GM12878 (cell line): ENCODE results near the gene KIF25. TPM values are rescaled to one million over a fixed set of nuclear protein-coding genes. Genes with fewer than 3 reads are reported as not detected.

ENCODE experiments used
- ATAC-seq: fragments of 200-7000 bp; cut with Tn5 transposase; 3 replicates; pipeline ENCODE4 v1.9.1; 2020; ENCODE audit warnings: mild to moderate bottlenecking, moderate library complexity
- BruUV-seq: library from RNA; stranded (reverse); fragments of 400-500 nt; replicated peaks from 2 replicates; lab custom pipeline; 2021; lab: Mats Ljungman, UMichigan
- CTCF ChIA-PET: fragments of 300-600 bp; sonication (Branson Sonifier 250); formaldehyde crosslinking; extraction: SDS; loops from one replicate; lab custom pipeline; 2021; ENCODE audit warnings: inconsistent platforms; lab: Yijun Ruan, JAX
- POLR2A ChIA-PET: fragments of 350-600 bp; formaldehyde crosslinking; extraction: SDS; loops from one replicate; lab custom pipeline; 2021; ENCODE audit warnings: inconsistent platforms; lab: Charles Lee
- RAD21 ChIA-PET: fragments of 300-600 bp; sonication (Branson Sonifier 250); formaldehyde crosslinking; loops from one replicate; lab custom pipeline; 2023; ENCODE audit warnings: antibody characterized with exemption; ENCODE audit not compliant: unreplicated experiment; lab: Charles Lee
- SMC1A ChIA-PET: fragments of 300-600 bp; sonication (Branson Sonifier 250); formaldehyde crosslinking; loops from one replicate; lab custom pipeline; 2023; ENCODE audit not compliant: unreplicated experiment, uncharacterized antibody; lab: Charles Lee
- DNase-seq: peaks from one replicate; pipeline ENCODE4 v3.0.0-alpha.2; 2011; ENCODE audit warnings: low read depth, low spot score
- FAIRE-seq: peaks from 3 replicates; lab custom pipeline; 2011; peaks lifted over from hg19 to GRCh38; lab: Jason Lieb, UNC
- H2AFZ ChIP-seq: 2 replicates; pipeline ENCODE4 v1.6.0; 2011; ENCODE audit warnings: low read depth, low read length, control low read depth; ENCODE audit not compliant: control insufficient read depth
- H3K27ac ChIP-seq: 2 replicates; pipeline ENCODE4 v1.5.1; 2011; ENCODE audit warnings: control low read depth; ENCODE audit not compliant: control insufficient read depth, insufficient read depth
- H3K27me3 ChIP-seq, 2 experiments: replicated peaks in 1 of 2; 2 replicates each; pipeline versions ENCODE4 v1.6.0 to v1.6.1; 2011; ENCODE audit warnings: low read length in 1 of 2; ENCODE audit not compliant: control insufficient read depth in 2 of 2, insufficient read depth in 2 of 2
- H3K36me3 ChIP-seq, 2 experiments: 2 replicates each; pipeline ENCODE4 v1.5.1; 2011; ENCODE audit warnings: low read length in 1 of 2; ENCODE audit not compliant: control insufficient read depth in 2 of 2, insufficient read depth in 2 of 2
- H3K4me1 ChIP-seq: 2 replicates; pipeline ENCODE4 v1.6.1; 2011; ENCODE audit warnings: mild to moderate bottlenecking, low read length, moderate library complexity, mixed read lengths; ENCODE audit not compliant: control insufficient read depth, insufficient read depth
- H3K4me2 ChIP-seq: 2 replicates; pipeline ENCODE4 v1.6.0; 2011; ENCODE audit warnings: control low read depth; ENCODE audit not compliant: control insufficient read depth, insufficient read depth
- H3K4me3 ChIP-seq: fragments of 200-600 bp; sonication (generic); 2 replicates; pipeline ENCODE4 v1.5.1; 2016
- H3K79me2 ChIP-seq: 2 replicates; pipeline ENCODE4 v1.6.0; 2011; ENCODE audit warnings: low read length; ENCODE audit not compliant: control insufficient read depth, insufficient read depth
- H3K9ac ChIP-seq: 2 replicates; pipeline ENCODE4 v1.8.0; 2011; ENCODE audit warnings: low read length, control low read depth, mixed read lengths; ENCODE audit not compliant: control insufficient read depth, insufficient read depth
- H3K9me3 ChIP-seq: replicated peaks from 3 replicates; pipeline ENCODE4 v1.5.1; 2011; ENCODE audit warnings: mild to moderate bottlenecking, low read length; ENCODE audit not compliant: control insufficient read depth, insufficient read depth
- H4K20me1 ChIP-seq: 2 replicates; pipeline ENCODE4 v1.6.0; 2011; ENCODE audit not compliant: control insufficient read depth, insufficient read depth
- FOXK2 ChIP-seq: fragments of 450-650 bp; IDR thresholded peaks from 2 replicates; pipeline ENCODE4 v1.6.1; 2017; ENCODE audit warnings: mild to moderate bottlenecking, moderate library complexity
- JUND ChIP-seq: IDR thresholded peaks from 2 replicates; pipeline ENCODE4 v1.6.1; 2012; ENCODE audit warnings: low read depth, mild to moderate bottlenecking, low read length, improper control_type of control experiment, moderate library complexity
- KLF5 ChIP-seq: fragments of 450-650 bp; IDR thresholded peaks from 2 replicates; pipeline ENCODE4 v1.6.1; 2014; ENCODE audit warnings: mild to moderate bottlenecking; ENCODE audit not compliant: partially characterized antibody
- POLR2AphosphoS2 ChIP-seq: IDR thresholded peaks from 2 replicates; pipeline ENCODE4 v1.6.1; 2011; ENCODE audit warnings: low read depth, mild to moderate bottlenecking, low read length, improper control_type of control experiment, moderate library complexity
- RAD21 ChIP-seq: IDR thresholded peaks from 2 replicates; pipeline ENCODE4 v1.6.1; 2011; ENCODE audit warnings: mild to moderate bottlenecking, low read depth, low read length, moderate library complexity; ENCODE audit not compliant: insufficient read depth
- RCOR1 ChIP-seq: conservative IDR thresholded peaks from 2 replicates; pipeline ENCODE4 v1.6.1; 2012; ENCODE audit warnings: low read depth, low read length, improper control_type of control experiment
- RUNX3 ChIP-seq: IDR thresholded peaks from 2 replicates; pipeline ENCODE4 v1.6.1; 2012; ENCODE audit warnings: low read length, inconsistent platforms
- SMC3 ChIP-seq: IDR thresholded peaks from 2 replicates; pipeline ENCODE4 v1.6.1; 2011; ENCODE audit warnings: low read length, improper control_type of control experiment, borderline replicate concordance
- SPI1 ChIP-seq: IDR thresholded peaks from 2 replicates; pipeline ENCODE4 v1.6.1; 2011; ENCODE audit warnings: low read depth, mild to moderate bottlenecking, low read length, moderate library complexity, borderline replicate concordance; ENCODE audit not compliant: insufficient read depth
- STAT3 ChIP-seq: IDR thresholded peaks from 2 replicates; pipeline ENCODE4 v1.6.1; 2011; ENCODE audit warnings: low read depth, low read length, improper control_type of control experiment
- TAF1 ChIP-seq: IDR thresholded peaks from 2 replicates; pipeline ENCODE4 v1.6.1; 2011; ENCODE audit warnings: mild to moderate bottlenecking, low read depth, low read length, borderline replicate concordance
- YY1 ChIP-seq: IDR thresholded peaks from 2 replicates; pipeline ENCODE4 v1.6.1; 2011; ENCODE audit warnings: low read depth, mild to moderate bottlenecking, low read length
- WGBS: methylation state at CpG from one replicate; pipeline ENCODE4 v1.1.6; 2016; ENCODE audit warnings: low lambda C conversion rate; ENCODE audit not compliant: insufficient replicate concordance, insufficient coverage; ENCODE audit errors: missing lambda C conversion rate; 5-methylcytosine and 5-hydroxymethylcytosine counted together
- in situ Hi-C: fragments of 300-500 bp; cut with MboI; formaldehyde crosslinking; loops from 9 replicates; pipeline ENCODE4 v1.14.3; 2018; ENCODE audit warnings: mixed read lengths
- intact Hi-C: fragments of 100-400 bp; cut with micrococcal nuclease; formaldehyde crosslinking; loops from one replicate; pipeline ENCODE4 v1.14.2; 2022; ENCODE audit not compliant: unreplicated experiment
- polyA plus RNA-seq, 11 experiments: library from polyadenylated mRNA; depleted of rRNA in 4 of 11; unstranded in 6 of 11; stranded (reverse) in 5 of 11; fragments of >200 nt; fragmentation: Nextera tagmentation in 4 of 11; fragmentation: Illumina TruSeq in 1 of 11; extraction: Ambion mirVana in 4 of 11; extraction: Trizol in 1 of 11; gene quantifications; 1 replicate in 1 of 11; 2 replicates in 10 of 11; pipeline versions ENCODE4 v1.2.1 to v1.2.3, GENCODE V29; 2011 to 2016; ENCODE audit warnings: inconsistent platforms in 2 of 11, missing spikeins in 2 of 11, low read depth in 1 of 11
- total RNA-seq, 4 experiments: library from RNA; depleted of rRNA in 3 of 4; stranded (reverse); fragments of >200 nt in 3 of 4; fragmentation: Illumina TruSeq in 1 of 4; extraction: Trizol in 1 of 4; gene quantifications; 2 replicates each; pipeline versions ENCODE4 v1.2.1 to v1.2.3, GENCODE V29; 2013 to 2021
- TF ChIP-seq, protein P1 (sequence below): fragments of 450-650 bp; conservative IDR thresholded peaks from 2 replicates; pipeline ENCODE4 v1.6.1; 2017; ENCODE audit warnings: mild to moderate bottlenecking, moderate library complexity
- TF ChIP-seq, protein P2 (sequence below): IDR thresholded peaks from 2 replicates; pipeline ENCODE4 v1.6.1; 2011; ENCODE audit warnings: low read depth, mild to moderate bottlenecking, low read length, moderate library complexity, borderline replicate concordance; ENCODE audit errors: extremely low read depth
- TF ChIP-seq, protein P3 (sequence below), 3 experiments: IDR thresholded peaks in 2 of 3; conservative IDR thresholded peaks in 1 of 3; 2 replicates each; pipeline ENCODE4 v1.5.1; 2011; ENCODE audit warnings: low read depth in 3 of 3, low read length in 3 of 3, mild to moderate bottlenecking in 3 of 3, control low read depth in 2 of 3, moderate library complexity in 2 of 3, inconsistent platforms in 1 of 3, mixed read lengths in 1 of 3; ENCODE audit not compliant: control insufficient read depth in 2 of 3, insufficient read depth in 1 of 3; ENCODE audit errors: extremely low read depth in 1 of 3

The KIF25 gene
- total and polyA plus RNA-seq, 10 of the 15 experiments (the other 5 are each of a cell fraction or from before 2014, with no cell fraction given), result not detected

DNA sequence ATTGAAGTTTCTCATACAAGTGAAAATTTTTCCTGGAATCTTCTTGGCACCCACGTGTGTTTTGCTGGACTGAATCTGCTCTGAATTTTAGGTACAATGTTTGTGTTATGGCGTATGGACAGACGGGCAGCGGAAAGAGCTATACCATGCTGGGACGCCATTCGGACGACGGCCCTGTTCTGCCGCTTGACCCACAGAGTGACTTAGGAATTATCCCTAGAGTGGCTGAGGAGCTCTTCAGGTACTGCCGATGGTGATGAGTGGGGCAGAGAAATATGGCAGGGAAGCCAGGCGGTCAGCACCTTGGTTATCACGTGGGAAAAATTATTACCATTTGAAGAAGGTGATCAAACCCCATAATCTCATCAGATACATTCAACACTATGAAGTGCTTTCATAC, 36.3 kb downstream of the KIF25 start:
- no peak overlapping the region for H3K4me3 ChIP-seq
- no peak overlapping the region for H2AFZ ChIP-seq
- FAIRE-seq, result no peak
- H3K9me3 ChIP-seq, result no peaks in the 10 kb centered on the region; the same call in 2 of the 3 replicates
- no peaks in the 10 kb centered on the region for H3K4me1 ChIP-seq
- H3K27me3 ChIP-seq, result no peaks in the 10 kb centered on the region
- intact Hi-C loops (no loop called here), in situ Hi-C loops (no loop called here)
- ChIA-PET SMC1A (no interaction called here), POLR2A (no interaction called here), RAD21 (no interaction called here), CTCF (no interaction called here)
- no peak for DNase-seq
- no peaks in the 10 kb centered on the region for H3K79me2 ChIP-seq
- BruUV-seq, result no TSS peak
- no peak for ATAC-seq
- no peak overlapping the region for H3K9ac ChIP-seq
- 61% methylated on average over 12 of the region's 12 CpGs for WGBS
- no peak overlapping the region for H3K27ac ChIP-seq
- no peaks in the 10 kb centered on the region for H3K36me3 ChIP-seq
- H3K4me2 ChIP-seq, result no peak overlapping the region
- TF ChIP-seq POLR2AphosphoS2 (no peak), YY1 (no peak), RCOR1 (no peak), RUNX3 (no peak), SMC3 (no peak), RAD21 (no peak), KLF5 (no peak), SPI1 (no peak), JUND (no peak), FOXK2 (no peak), TAF1 (no peak), STAT3 (no peak)
- TF ChIP-seq, protein P1, sequence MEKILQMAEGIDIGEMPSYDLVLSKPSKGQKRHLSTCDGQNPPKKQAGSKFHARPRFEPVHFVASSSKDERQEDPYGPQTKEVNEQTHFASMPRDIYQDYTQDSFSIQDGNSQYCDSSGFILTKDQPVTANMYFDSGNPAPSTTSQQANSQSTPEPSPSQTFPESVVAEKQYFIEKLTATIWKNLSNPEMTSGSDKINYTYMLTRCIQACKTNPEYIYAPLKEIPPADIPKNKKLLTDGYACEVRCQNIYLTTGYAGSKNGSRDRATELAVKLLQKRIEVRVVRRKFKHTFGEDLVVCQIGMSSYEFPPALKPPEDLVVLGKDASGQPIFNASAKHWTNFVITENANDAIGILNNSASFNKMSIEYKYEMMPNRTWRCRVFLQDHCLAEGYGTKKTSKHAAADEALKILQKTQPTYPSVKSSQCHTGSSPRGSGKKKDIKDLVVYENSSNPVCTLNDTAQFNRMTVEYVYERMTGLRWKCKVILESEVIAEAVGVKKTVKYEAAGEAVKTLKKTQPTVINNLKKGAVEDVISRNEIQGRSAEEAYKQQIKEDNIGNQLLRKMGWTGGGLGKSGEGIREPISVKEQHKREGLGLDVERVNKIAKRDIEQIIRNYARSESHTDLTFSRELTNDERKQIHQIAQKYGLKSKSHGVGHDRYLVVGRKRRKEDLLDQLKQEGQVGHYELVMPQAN, result no peak
- TF ChIP-seq, protein P2, sequence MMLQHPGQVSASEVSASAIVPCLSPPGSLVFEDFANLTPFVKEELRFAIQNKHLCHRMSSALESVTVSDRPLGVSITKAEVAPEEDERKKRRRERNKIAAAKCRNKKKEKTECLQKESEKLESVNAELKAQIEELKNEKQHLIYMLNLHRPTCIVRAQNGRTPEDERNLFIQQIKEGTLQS, result no peak
- TF ChIP-seq, protein P3, sequence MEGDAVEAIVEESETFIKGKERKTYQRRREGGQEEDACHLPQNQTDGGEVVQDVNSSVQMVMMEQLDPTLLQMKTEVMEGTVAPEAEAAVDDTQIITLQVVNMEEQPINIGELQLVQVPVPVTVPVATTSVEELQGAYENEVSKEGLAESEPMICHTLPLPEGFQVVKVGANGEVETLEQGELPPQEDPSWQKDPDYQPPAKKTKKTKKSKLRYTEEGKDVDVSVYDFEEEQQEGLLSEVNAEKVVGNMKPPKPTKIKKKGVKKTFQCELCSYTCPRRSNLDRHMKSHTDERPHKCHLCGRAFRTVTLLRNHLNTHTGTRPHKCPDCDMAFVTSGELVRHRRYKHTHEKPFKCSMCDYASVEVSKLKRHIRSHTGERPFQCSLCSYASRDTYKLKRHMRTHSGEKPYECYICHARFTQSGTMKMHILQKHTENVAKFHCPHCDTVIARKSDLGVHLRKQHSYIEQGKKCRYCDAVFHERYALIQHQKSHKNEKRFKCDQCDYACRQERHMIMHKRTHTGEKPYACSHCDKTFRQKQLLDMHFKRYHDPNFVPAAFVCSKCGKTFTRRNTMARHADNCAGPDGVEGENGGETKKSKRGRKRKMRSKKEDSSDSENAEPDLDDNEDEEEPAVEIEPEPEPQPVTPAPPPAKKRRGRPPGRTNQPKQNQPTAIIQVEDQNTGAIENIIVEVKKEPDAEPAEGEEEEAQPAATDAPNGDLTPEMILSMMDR (IDR thresholded peaks at IDR 0.05 in 2 of 3, conservative IDR thresholded peaks at IDR 0.05 in 1 of 3; ENCODE audit: control insufficient read depth in 2 of 3, extremely low read depth in 1 of 3, insufficient read depth in 1 of 3, low read depth in 3 of 3, low read length in 3 of 3), result no peak
- no peaks in the 10 kb centered on the region for H4K20me1 ChIP-seq
